Omental fat pad (tissue), 4 donors: ENCODE data around the gene TBC1D9. TPM values are rescaled to one million over a fixed set of nuclear protein-coding genes. Genes with fewer than 3 reads are reported as not detected.

Source experiments
- ATAC-seq: fragments of 150-250 bp; one replicate; pipeline ENCODE4 v1.9.1; 2016; ENCODE audit warnings: mild to moderate bottlenecking, moderate library complexity; ENCODE audit not compliant: low FRiP score
- DNase-seq: peaks from one replicate; pipeline ENCODE4 v3.0.0-alpha.2; 2019; ENCODE audit warnings: low spot score
- CTCF ChIP-seq, 3 donors: fragments of 450-650 bp; IDR thresholded peaks; one replicate each; pipeline ENCODE4 v1.5.1; 2016 to 2017; ENCODE audit warnings: antibody characterized with exemption in 3 of 3, mild to moderate bottlenecking in 3 of 3, moderate library complexity in 2 of 3
- total RNA-seq, 4 donors: library from RNA; depleted of rRNA; stranded (reverse); fragments of >200 nt; gene quantifications; one replicate each; pipeline ENCODE4 v1.1.0, GENCODE V29; 2016

TBC1D9 gene
- total RNA-seq, 4 donors from 2014 or later: 29.6 to 60.3 (median 48.3) TPM

DNA sequence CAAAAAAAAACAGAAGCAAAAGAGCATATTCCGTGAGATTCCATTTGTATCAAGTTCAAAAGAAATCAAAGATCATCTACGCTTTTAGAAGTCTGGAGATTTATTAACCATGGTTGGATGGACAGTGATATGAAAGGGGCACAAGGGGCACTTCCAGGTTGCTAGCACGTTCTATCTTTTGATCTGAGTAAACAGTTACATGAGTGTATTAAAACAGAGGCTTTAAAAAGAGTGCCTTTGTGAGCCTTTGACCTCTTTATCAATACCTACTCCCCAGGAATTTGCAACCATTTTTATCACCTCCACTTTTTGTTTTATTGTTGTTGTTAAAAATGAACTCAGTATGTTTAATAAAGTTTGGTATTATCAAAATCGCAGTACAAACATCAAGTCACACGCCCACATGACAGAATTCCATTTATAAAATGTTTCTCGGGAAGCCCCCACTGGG is 115.1 kb downstream of the TBC1D9 start:
- ATAC-seq: no peak
- no peak for TF ChIP-seq CTCF (IDR thresholded peaks at IDR 0.05)
- DNase-seq: no peak

DNA sequence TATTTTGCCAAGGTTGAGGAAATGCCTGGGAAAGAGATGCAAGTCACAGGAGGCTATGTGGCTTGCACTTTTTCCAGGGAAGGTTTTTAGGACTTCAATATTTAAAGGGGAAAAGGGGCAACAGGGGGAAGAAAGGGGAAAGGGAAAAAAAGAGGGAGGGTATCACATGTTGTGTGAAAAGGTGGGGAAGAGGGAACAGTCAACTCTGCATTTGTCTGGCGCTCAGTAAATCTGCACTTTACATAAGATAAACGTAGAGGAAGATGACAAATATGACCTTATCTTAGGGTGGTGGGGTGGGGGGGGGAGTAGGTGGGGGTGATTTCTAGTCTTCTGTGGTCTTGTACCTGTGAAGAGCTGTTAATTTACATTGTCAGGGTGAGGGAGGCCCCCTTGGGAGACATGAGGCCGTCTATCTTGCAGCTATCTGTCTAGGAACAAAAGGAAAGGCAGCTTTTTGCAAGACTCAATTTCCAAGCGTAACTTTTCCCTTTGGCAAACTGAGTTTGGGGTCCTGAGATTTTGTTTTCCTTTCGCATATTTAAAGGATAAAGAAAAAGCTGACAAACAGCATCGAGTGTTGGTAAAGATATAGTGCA is 115.9 kb downstream of the TBC1D9 start:
- no peak for ATAC-seq
- no peak for TF ChIP-seq CTCF (IDR thresholded peaks at IDR 0.05)
- no peak for DNase-seq

GRCh38 chr4:140639066-140639465 is 117.1 kb downstream of the TBC1D9 start:
- DNase-seq (no peak), ATAC-seq (no peak)
- TF ChIP-seq CTCF (IDR thresholded peaks at IDR 0.05): no peak

DNA sequence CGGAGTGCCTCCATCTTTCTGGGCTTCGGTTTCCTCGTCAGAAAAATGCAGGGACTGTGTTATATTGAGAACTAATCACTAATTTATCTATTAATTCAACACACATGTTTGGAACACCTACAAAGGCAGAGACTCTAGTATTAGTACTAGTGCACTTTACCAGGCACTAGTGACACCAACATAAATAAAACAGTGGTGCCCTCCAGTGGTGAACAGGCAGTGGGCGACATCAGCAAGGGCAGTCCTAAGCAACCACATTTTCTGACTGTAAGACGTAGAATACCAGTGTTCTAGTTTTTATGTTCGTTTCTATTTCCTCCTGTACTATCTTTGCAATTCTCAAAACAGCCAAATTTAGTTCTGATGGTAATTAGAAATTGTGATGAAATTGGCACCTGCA is 118.3 kb downstream of the TBC1D9 start:
- TF ChIP-seq CTCF (IDR thresholded peaks at IDR 0.05): no peak
- ATAC-seq (no peak), DNase-seq (no peak)

- TF ChIP-seq CTCF (IDR thresholded peaks at IDR 0.05): no peak
- DNase-seq (no peak), ATAC-seq (peak; percentile 48)
Measured at GRCh38 chr4:140635606-140636005, 120.6 kb downstream of the TBC1D9 start.

GRCh38 chr4:140633951-140634350 is 122.2 kb downstream of the TBC1D9 start:
- no peak for ATAC-seq
- DNase-seq: no peak
- no peak for TF ChIP-seq CTCF (IDR thresholded peaks at IDR 0.05)

DNA sequence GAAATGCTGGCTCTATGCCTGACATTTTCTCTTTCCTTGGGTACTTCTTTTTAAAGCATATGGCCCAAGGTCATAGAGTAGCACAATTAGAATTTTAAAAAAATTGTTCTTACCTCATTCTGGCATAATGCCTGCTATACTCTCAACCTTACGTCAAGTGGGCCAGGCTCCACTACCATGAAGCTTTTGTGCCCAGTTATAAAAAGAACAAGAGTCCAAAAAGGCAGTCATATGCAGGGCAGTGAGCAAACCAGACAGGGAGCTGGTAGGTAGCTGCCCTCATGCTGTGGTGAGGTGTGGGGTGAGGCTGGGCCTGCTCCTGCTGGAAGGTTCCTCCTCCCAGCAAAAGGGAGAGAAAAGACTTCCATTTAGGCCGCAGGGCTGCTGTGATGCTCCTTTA is 123.1 kb downstream of the TBC1D9 start:
- TF ChIP-seq CTCF (IDR thresholded peaks at IDR 0.05): no peak
- DNase-seq: no peak
- ATAC-seq: no peak
